Measurements from ENCODE around the gene WDR70. TPM values are rescaled to one million over a fixed set of nuclear protein-coding genes. Genes with fewer than 3 reads are reported as not detected.
"Not testable (repeated sequence)": the region's sequence is repeated elsewhere in the genome, so short reads cannot be mapped to it uniquely, and the experiment has no call there.

WDR70 gene
- total RNA-seq, 2 donors from 2014 or later = 18.0 to 25.3 TPM

DNA sequence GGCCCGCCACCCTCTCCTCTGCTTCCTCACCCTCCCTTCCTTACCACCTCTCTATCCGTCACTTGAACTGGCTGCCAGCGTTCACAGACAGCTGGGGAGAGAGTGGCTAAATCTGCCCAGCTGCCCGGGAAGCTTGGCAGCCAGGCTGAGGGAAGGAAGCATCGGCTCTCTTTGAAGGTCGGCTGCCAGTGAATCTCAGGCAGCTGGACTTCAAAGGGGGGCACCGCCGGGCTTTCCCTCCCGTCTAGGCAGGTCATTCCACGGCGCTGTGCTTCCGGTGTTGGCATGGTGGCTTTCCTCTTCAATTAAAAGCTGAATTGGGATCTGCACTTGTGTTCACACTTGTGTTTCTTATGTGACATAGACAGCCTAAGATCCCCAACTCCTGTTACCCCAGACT lies 286.8 kb downstream of the WDR70 start:
- no peak for TF ChIP-seq CTCF (IDR thresholded peaks at IDR 0.05)
- Histone ChIP-seq H3K36me3 (no peaks in the 10 kb centered on the region), H3K4me1 (ENCODE audit: control insufficient read depth in 1 of 2, low read depth in 2 of 2) (peaks cover 0 to 21% of the 10 kb centered on the region in 2 donors), H3K27ac (no peak overlapping the region), H3K4me3 (no peak overlapping the region), H3K9me3 (no peaks in the 10 kb centered on the region), H3K27me3 (replicated peaks; ENCODE audit: insufficient read depth) (no peaks in the 10 kb centered on the region)
- ATAC-seq (ENCODE audit: insufficient number of reproducible peaks, low FRiP score, low read depth) = no peak
- DNase-seq (ENCODE audit: low spot score) = no peak

GRCh38 chr5:37667430-37667829 lies 288.3 kb downstream of the WDR70 start:
- peaks cover 0 to 21% of the 10 kb centered on the region in 2 donors for H3K4me1 ChIP-seq (ENCODE audit: control insufficient read depth in 1 of 2, low read depth in 2 of 2)
- ATAC-seq (ENCODE audit: insufficient number of reproducible peaks, low FRiP score, low read depth) = no peak

GRCh38 chr5:37667846-37668245 lies 288.7 kb downstream of the WDR70 start:
- H3K9me3 ChIP-seq = no peaks in the 10 kb centered on the region
- no peak for ATAC-seq (ENCODE audit: insufficient number of reproducible peaks, low FRiP score, low read depth)
- DNase-seq (ENCODE audit: low spot score) = no peak
- H3K4me1 ChIP-seq (ENCODE audit: control insufficient read depth in 1 of 2, low read depth in 2 of 2) = peaks cover 0 to 21% of the 10 kb centered on the region in 2 donors
- H3K27me3 ChIP-seq (replicated peaks; ENCODE audit: insufficient read depth) = no peaks in the 10 kb centered on the region
- H3K4me3 ChIP-seq = no peak overlapping the region
- TF ChIP-seq CTCF (IDR thresholded peaks at IDR 0.05) = no peak
- H3K27ac ChIP-seq = no peak overlapping the region
- no peaks in the 10 kb centered on the region for H3K36me3 ChIP-seq

More at GRCh38 chr5:37667430-37667829, 288.3 kb downstream of the WDR70 start:
- no peak for DNase-seq (ENCODE audit: low spot score)
- no peak overlapping the region for H3K27ac ChIP-seq
- no peaks in the 10 kb centered on the region for H3K36me3 ChIP-seq
- no peak for TF ChIP-seq CTCF (IDR thresholded peaks at IDR 0.05)
- H3K27me3 ChIP-seq (replicated peaks; ENCODE audit: insufficient read depth) = no peaks in the 10 kb centered on the region
- no peaks in the 10 kb centered on the region for H3K9me3 ChIP-seq
- H3K4me3 ChIP-seq = no peak overlapping the region

DNA sequence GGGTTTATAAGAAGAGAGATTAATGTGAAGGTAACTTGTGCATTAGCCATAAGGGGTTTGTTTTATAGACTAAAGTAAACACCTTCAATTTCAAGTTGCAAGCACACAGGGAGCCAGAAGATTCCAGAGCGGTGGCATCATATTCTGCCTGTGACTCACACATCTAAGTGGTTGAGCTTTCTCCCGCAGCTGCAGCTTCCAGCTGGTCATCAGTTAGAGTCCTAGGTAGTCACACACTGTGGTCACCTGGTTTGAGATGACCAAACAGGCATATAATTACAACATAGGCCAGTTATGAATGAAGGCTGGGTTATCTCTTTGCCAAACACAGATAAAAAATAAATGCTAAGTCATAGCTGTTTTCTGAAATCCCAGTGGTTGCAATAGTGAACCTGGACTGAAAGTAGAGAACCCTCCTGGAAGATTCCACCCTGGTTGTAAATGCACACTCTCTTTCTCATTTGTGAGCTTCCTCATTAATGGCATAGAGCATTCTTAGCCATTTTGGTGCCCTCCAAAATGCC lies 289.5 kb downstream of the WDR70 start:
- Histone ChIP-seq H3K9me3 (no peaks in the 10 kb centered on the region), H3K27ac (no peak overlapping the region), H3K36me3 (no peaks in the 10 kb centered on the region), H3K4me1 (ENCODE audit: control insufficient read depth in 1 of 2, low read depth in 2 of 2) (peaks cover 0 to 21% of the 10 kb centered on the region in 2 donors), H3K4me3 (no peak overlapping the region), H3K27me3 (replicated peaks; ENCODE audit: insufficient read depth) (no peaks in the 10 kb centered on the region)
- no peak for TF ChIP-seq CTCF (IDR thresholded peaks at IDR 0.05)
- ATAC-seq (ENCODE audit: insufficient number of reproducible peaks, low FRiP score, low read depth) (peak; percentile 76), DNase-seq (ENCODE audit: low spot score) (no peak)

- not testable (repeated sequence) for H3K4me3 ChIP-seq; H3K9me3 ChIP-seq; H3K27ac ChIP-seq; H3K36me3 ChIP-seq; H3K27me3 ChIP-seq (replicated peaks; ENCODE audit: insufficient read depth); ATAC-seq (ENCODE audit: insufficient number of reproducible peaks, low FRiP score, low read depth); DNase-seq (ENCODE audit: low spot score)
- peaks cover 0 to 12% of the 10 kb centered on the region in 2 donors for H3K4me1 ChIP-seq (ENCODE audit: control insufficient read depth in 1 of 2, low read depth in 2 of 2)
These were observed 293.0 kb downstream of the WDR70 start for GRCh38 chr5:37672118-37672588.

DNA sequence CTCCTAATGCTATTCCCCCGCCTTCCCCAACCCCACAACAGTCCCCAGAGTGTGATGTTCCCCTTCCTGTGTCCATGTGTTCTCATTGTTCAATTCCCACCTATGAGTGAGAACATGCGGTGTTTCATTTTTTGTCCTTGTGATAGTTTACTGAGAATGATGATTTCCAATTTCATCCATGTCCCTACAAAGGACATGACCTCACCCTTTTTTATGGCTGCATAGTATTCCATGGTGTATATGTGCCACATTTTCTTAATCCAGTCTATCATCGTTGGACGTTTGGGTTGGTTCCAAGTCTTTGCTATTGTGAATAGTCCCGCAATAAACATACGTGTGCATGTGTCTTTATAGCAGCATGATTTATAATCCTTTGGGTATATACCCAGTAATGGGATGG lies 295.2 kb downstream of the WDR70 start:
- not testable (repeated sequence) for ATAC-seq (ENCODE audit: insufficient number of reproducible peaks, low FRiP score, low read depth); H3K4me3 ChIP-seq; H3K4me1 ChIP-seq (ENCODE audit: control insufficient read depth in 1 of 2, low read depth in 2 of 2); H3K27me3 ChIP-seq (replicated peaks; ENCODE audit: insufficient read depth); H3K36me3 ChIP-seq; H3K27ac ChIP-seq; DNase-seq (ENCODE audit: low spot score); H3K9me3 ChIP-seq

DNA sequence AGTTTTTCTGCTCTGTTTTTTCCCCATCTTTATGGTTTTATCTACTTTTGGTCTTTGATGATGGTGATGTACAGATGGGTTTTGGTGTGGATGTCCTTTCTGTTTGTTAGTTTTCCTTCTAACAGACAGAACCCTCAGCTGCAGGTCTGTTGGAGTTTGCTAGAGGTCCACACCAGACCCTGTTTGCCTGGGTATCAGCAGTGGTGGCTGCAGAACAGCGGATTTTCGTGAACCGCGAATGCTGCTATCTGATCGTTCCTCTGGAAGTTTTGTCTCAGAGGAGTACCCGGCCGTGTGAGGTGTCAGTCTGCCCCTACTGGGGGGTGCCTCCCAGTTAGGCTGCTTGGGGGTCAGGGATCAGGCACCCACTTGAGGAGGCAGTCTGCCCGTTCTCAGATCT lies 300.2 kb downstream of the WDR70 start:
- not testable (repeated sequence) for DNase-seq (ENCODE audit: low spot score); H3K27me3 ChIP-seq (replicated peaks; ENCODE audit: insufficient read depth); ATAC-seq (ENCODE audit: insufficient number of reproducible peaks, low FRiP score, low read depth)

GRCh38 chr5:37679903-37680302 lies 300.8 kb downstream of the WDR70 start:
- H3K4me1 ChIP-seq (ENCODE audit: control insufficient read depth in 1 of 2, low read depth in 2 of 2); ATAC-seq (ENCODE audit: insufficient number of reproducible peaks, low FRiP score, low read depth); H3K27me3 ChIP-seq (replicated peaks; ENCODE audit: insufficient read depth); H3K27ac ChIP-seq; H3K4me3 ChIP-seq; H3K36me3 ChIP-seq; H3K9me3 ChIP-seq; DNase-seq (ENCODE audit: low spot score): not testable (repeated sequence)

More for the DNA sequence above, 300.2 kb downstream of the WDR70 start:
- H3K4me1 ChIP-seq (ENCODE audit: control insufficient read depth in 1 of 2, low read depth in 2 of 2); H3K4me3 ChIP-seq; H3K9me3 ChIP-seq; H3K36me3 ChIP-seq; H3K27ac ChIP-seq: not testable (repeated sequence)

Data from thoracic aorta (tissue), 2 donors.